ENCODE measurements around the gene KIF4A.

DNA sequence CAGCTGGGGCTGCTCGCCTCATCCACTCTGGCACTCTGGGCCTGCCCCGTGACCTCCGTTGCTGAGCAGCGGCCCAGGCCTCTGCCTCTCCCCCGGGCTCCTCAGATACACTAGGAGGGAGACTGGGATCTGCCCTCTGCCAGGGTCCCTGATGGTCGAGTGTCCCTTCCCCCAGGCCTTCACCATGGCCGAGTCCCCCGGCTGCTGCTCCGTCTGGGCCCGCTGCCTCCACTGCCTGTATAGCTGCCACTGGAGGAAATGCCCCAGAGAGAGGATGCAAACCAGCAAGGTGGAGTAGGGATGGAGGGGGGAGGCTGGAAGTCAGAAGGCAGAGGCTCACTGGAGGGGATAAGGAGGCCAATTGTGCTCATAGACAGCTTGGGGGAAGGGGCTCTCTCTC, 134.9 kb downstream of the KIF4A start:
- no peak for TF ChIP-seq EZH2 (IDR thresholded peaks at IDR 0.05; ENCODE audit: borderline replicate concordance, low read length)
- TF ChIP-seq, protein P1, sequence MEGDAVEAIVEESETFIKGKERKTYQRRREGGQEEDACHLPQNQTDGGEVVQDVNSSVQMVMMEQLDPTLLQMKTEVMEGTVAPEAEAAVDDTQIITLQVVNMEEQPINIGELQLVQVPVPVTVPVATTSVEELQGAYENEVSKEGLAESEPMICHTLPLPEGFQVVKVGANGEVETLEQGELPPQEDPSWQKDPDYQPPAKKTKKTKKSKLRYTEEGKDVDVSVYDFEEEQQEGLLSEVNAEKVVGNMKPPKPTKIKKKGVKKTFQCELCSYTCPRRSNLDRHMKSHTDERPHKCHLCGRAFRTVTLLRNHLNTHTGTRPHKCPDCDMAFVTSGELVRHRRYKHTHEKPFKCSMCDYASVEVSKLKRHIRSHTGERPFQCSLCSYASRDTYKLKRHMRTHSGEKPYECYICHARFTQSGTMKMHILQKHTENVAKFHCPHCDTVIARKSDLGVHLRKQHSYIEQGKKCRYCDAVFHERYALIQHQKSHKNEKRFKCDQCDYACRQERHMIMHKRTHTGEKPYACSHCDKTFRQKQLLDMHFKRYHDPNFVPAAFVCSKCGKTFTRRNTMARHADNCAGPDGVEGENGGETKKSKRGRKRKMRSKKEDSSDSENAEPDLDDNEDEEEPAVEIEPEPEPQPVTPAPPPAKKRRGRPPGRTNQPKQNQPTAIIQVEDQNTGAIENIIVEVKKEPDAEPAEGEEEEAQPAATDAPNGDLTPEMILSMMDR (conservative IDR thresholded peaks at IDR 0.05 in 1 of 2, IDR thresholded peaks at IDR 0.05 in 1 of 2; ENCODE audit: extremely low read depth in 1 of 2, insufficient read depth in 1 of 2, low read depth in 1 of 2, low read length in 2 of 2) = no peak

All from mammary epithelial cell (primary cell).